Measurements from ENCODE around the gene GNB2. TPM values are rescaled to one million over a fixed set of nuclear protein-coding genes. Genes with fewer than 3 reads are reported as not detected.

The GNB2 gene
- total and polyA plus RNA-seq, 12 donors: 32.8 to 227 (median 106) TPM

GRCh38 chr7:100706672-100707311 is 33.3 kb downstream of the GNB2 start:
- H3K4me3 ChIP-seq: peak overlapping the region; percentile 63 to 95 (median 77)
- H3K27ac ChIP-seq: peak overlapping the region in 9 of 10 donors; percentile 89 to 99 (median 94)
- TF ChIP-seq CTCF (IDR thresholded peaks at IDR 0.05): no peak
- no peaks in the 10 kb centered on the region for H3K9me3 ChIP-seq
- H3K36me3 ChIP-seq: peaks cover 0 to 22% (median 0%) of the 10 kb centered on the region in 9 donors
- H3K27me3 ChIP-seq: no peaks in the 10 kb centered on the region
- H3K4me1 ChIP-seq: peaks cover 4 to 24% (median 17%) of the 10 kb centered on the region in 9 donors
- no peak for ATAC-seq
- intact Hi-C loops (cut with DNase I): loop anchor here in 4 of 10 donors (1.0 to 10.0 kb wide), 3 partner anchors 94 to 242 kb away; partner anchors contain the start of genes SLC12A9 (in 4 of the 4), MOSPD3 (in 1 of the 4) and SPACDR (in 1 of the 4)
- no peak for DNase-seq
- WGBS, 2 donors: 22 to 24% methylated on average over 34 of the region's 34 CpGs

- intact Hi-C loops (cut with DNase I): loop anchor here in 4 of 10 donors (5.0 to 10.0 kb wide), 2 partner anchors 144 to 244 kb away; partner anchors contain the start of genes SLC12A9 (in 4 of the 4) and SPACDR (in 1 of the 4)
- H3K4me3 ChIP-seq: no peak overlapping the region
- DNase-seq: no peak
These were observed 34.9 kb downstream of the GNB2 start for GRCh38 chr7:100708395-100708794.

GRCh38 chr7:100710452-100710851 is 36.9 kb downstream of the GNB2 start:
- ATAC-seq: no peak

More at GRCh38 chr7:100708395-100708794, 34.9 kb downstream of the GNB2 start:
- H3K27ac ChIP-seq: no peak overlapping the region
- H3K4me1 ChIP-seq: peaks cover 4 to 24% (median 17%) of the 10 kb centered on the region in 9 donors
- peaks cover 0 to 22% (median 0%) of the 10 kb centered on the region in 9 donors for H3K36me3 ChIP-seq
- ATAC-seq: no peak
- TF ChIP-seq CTCF (IDR thresholded peaks at IDR 0.05): no peak
- 89 to 92% methylated on average over 6 of the region's 6 CpGs for WGBS, 2 donors
- no peaks in the 10 kb centered on the region for H3K27me3 ChIP-seq
- no peaks in the 10 kb centered on the region for H3K9me3 ChIP-seq

More at GRCh38 chr7:100710452-100710851, 36.9 kb downstream of the GNB2 start:
- intact Hi-C loops (cut with DNase I): loop anchor here in 2 of 10 donors (10.0 kb wide), 1 partner anchor 144 kb away; the partner anchor contains the start of gene SLC12A9 (in 2 of the 2)
- Histone ChIP-seq H3K4me1 (peaks cover 4 to 15% (median 13%) of the 10 kb centered on the region in 9 donors), H3K36me3 (peaks cover 0 to 22% (median 0%) of the 10 kb centered on the region in 9 donors), H3K9me3 (no peaks in the 10 kb centered on the region), H3K27ac (no peak overlapping the region), H3K4me3 (no peak overlapping the region), H3K27me3 (no peaks in the 10 kb centered on the region)
- DNase-seq: no peak
- TF ChIP-seq CTCF (IDR thresholded peaks at IDR 0.05): no peak
- 74 to 99% methylated on average over 4 of the region's 4 CpGs for WGBS, 2 donors
